Prostate gland (tissue), 2 donors: ENCODE measurements around the gene MYEOV.

Experiments used
- POLR2A ChIP-seq: fragments of 450-650 bp; IDR thresholded peaks from one replicate; pipeline ENCODE4 v1.6.1; 2016; ENCODE audit warnings: antibody characterized with exemption, mild to moderate bottlenecking
- TF ChIP-seq, protein P1 (sequence below), 4 experiments: fragments of 200-600 bp in 2 of 4; fragments of 450-650 bp in 2 of 4; sonication (generic) in 2 of 4; IDR thresholded peaks; 1 replicate in 3 of 4; 2 replicates in 1 of 4; pipeline ENCODE4 v1.5.1; 2016 to 2019; ENCODE audit warnings: antibody characterized with exemption in 4 of 4, mild to moderate bottlenecking in 2 of 4, moderate library complexity in 2 of 4

DNA sequence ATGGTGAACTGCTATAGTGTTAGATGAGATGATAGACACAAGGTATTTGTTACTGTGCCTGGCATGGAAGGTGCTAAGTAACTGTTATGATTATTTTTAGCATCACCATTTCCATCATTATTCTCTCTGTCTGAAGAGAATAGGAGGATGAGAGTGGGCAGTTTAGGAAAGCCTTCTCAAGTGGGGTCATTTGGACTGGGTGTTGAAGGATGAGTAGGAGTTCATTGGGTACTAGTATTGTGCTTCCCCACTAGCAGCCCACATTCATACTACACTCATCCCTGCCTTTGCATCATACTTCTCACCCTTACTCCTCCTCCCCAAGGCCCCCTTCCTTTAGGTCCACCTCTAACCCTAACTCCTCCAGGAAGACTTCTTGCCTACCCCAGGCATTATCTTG is 20.6 kb downstream of the MYEOV start:
- TF ChIP-seq POLR2A: no peak
- TF ChIP-seq, protein P1, sequence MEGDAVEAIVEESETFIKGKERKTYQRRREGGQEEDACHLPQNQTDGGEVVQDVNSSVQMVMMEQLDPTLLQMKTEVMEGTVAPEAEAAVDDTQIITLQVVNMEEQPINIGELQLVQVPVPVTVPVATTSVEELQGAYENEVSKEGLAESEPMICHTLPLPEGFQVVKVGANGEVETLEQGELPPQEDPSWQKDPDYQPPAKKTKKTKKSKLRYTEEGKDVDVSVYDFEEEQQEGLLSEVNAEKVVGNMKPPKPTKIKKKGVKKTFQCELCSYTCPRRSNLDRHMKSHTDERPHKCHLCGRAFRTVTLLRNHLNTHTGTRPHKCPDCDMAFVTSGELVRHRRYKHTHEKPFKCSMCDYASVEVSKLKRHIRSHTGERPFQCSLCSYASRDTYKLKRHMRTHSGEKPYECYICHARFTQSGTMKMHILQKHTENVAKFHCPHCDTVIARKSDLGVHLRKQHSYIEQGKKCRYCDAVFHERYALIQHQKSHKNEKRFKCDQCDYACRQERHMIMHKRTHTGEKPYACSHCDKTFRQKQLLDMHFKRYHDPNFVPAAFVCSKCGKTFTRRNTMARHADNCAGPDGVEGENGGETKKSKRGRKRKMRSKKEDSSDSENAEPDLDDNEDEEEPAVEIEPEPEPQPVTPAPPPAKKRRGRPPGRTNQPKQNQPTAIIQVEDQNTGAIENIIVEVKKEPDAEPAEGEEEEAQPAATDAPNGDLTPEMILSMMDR (IDR thresholded peaks at IDR 0.05): no peak
